HL-60 (cell line): ENCODE results near the gene ZNF609.

Experiments used
- CTCF ChIP-seq: IDR thresholded peaks from one replicate; pipeline ENCODE4 v1.5.1; 2011; ENCODE audit warnings: low read length, control low read depth, inconsistent platforms; ENCODE audit not compliant: insufficient read depth
- GABPA ChIP-seq: IDR thresholded peaks from 2 replicates; pipeline ENCODE4 v1.6.1; 2012; ENCODE audit warnings: low read depth
- POLR2AphosphoS5 ChIP-seq: IDR thresholded peaks from 2 replicates; pipeline ENCODE4 v1.6.1; 2012; ENCODE audit warnings: low read depth
- REST ChIP-seq: IDR thresholded peaks from 2 replicates; pipeline ENCODE4 v1.6.1; 2012; ENCODE audit warnings: low read depth; ENCODE audit not compliant: insufficient replicate concordance

GRCh38 chr15:64583519-64583918 is 123.1 kb downstream of the ZNF609 start:
- TF ChIP-seq REST (no peak), CTCF (no peak), GABPA (no peak), POLR2AphosphoS5 (no peak)
